MCF 10A (cell line): ENCODE results near the gene ANKRD6. TPM values are rescaled to one million over a fixed set of nuclear protein-coding genes. Genes with fewer than 3 reads are reported as not detected.

Experiments
- BruUV-seq: library from RNA; stranded (reverse); fragments of 400-500 nt; replicated peaks from 2 replicates; lab custom pipeline; 2021; lab: Mats Ljungman, UMichigan
- CTCF ChIA-PET: fragments of 300-600 bp; sonication (Branson Sonifier 250); formaldehyde crosslinking; extraction: SDS; loops from one replicate; lab custom pipeline; 2021; ENCODE audit warnings: antibody characterized with exemption, inconsistent platforms; lab: Yijun Ruan, JAX
- POLR2A ChIA-PET: fragments of 300-600, 350-650 bp; sonication (Branson Sonifier 250); formaldehyde crosslinking; extraction: SDS; loops from one replicate; lab custom pipeline; 2020; ENCODE audit warnings: antibody characterized with exemption, inconsistent platforms; lab: Yijun Ruan, JAX
- DNase-seq: peaks from one replicate; pipeline ENCODE4 v3.0.0-alpha.2; 2018; ENCODE audit not compliant: unreplicated experiment
- H3K27ac Mint-ChIP-seq: one replicate; pipeline ENCODE4 v1.8.0; 2022; ENCODE audit warnings: mild to moderate bottlenecking, low read depth, mixed read lengths; ENCODE audit not compliant: unreplicated experiment
- H3K27me3 Mint-ChIP-seq: one replicate; pipeline ENCODE4 v1.8.0; 2022; ENCODE audit warnings: mixed read lengths; ENCODE audit not compliant: insufficient read depth, unreplicated experiment
- H3K36me3 Mint-ChIP-seq: one replicate; pipeline ENCODE4 v1.8.0; 2022; ENCODE audit warnings: mild to moderate bottlenecking, moderate library complexity, mixed read lengths; ENCODE audit not compliant: insufficient read depth, unreplicated experiment
- H3K4me1 Mint-ChIP-seq: one replicate; pipeline ENCODE4 v1.8.0; 2022; ENCODE audit warnings: mixed read lengths; ENCODE audit not compliant: insufficient read depth, unreplicated experiment
- H3K4me3 Mint-ChIP-seq: one replicate; pipeline ENCODE4 v1.8.0; 2022; ENCODE audit warnings: mild to moderate bottlenecking, moderate library complexity, mixed read lengths; ENCODE audit not compliant: unreplicated experiment
- H3K9me3 Mint-ChIP-seq: one replicate; pipeline ENCODE4 v1.8.0; 2022; ENCODE audit warnings: mixed read lengths; ENCODE audit not compliant: unreplicated experiment
- CTCF ChIP-seq: fragments of 200-600 bp; IDR thresholded peaks from one replicate; pipeline ENCODE4 v1.8.0; 2022; ENCODE audit warnings: antibody characterized with exemption, mild to moderate bottlenecking; ENCODE audit not compliant: unreplicated experiment
- intact Hi-C: fragments of 100-400 bp; cut with micrococcal nuclease; formaldehyde crosslinking; loops from 2 replicates; pipeline ENCODE4 v1.14.1; 2022
- total RNA-seq: library from RNA; stranded (reverse); gene quantifications from 2 replicates; pipeline ENCODE4 v1.2.3, GENCODE V29; 2022

Gene ANKRD6
- total RNA-seq, 1 experiment from 2014 or later = 2.1 TPM

- H3K27me3 Mint-ChIP-seq = peaks cover 10% of the 10 kb centered on the region
- H3K36me3 Mint-ChIP-seq = no peaks in the 10 kb centered on the region
- intact Hi-C loops = no loop called here
- POLR2A ChIA-PET = no interaction called here
- H3K4me1 Mint-ChIP-seq = no peaks in the 10 kb centered on the region
- no peaks in the 10 kb centered on the region for H3K9me3 Mint-ChIP-seq
- CTCF ChIA-PET = interaction anchor here (0.6 kb wide), 1 partner anchor 392 kb away, joined by 3 read pairs; no protein-coding TSS in a partner anchor
- BruUV-seq = no TSS peak
- H3K27ac Mint-ChIP-seq = no peak overlapping the region
- TF ChIP-seq CTCF = no peak
- no peak overlapping the region for H3K4me3 Mint-ChIP-seq
- peak; percentile 25 for DNase-seq
Observed at GRCh38 chr6:89527634-89528033, 94.7 kb downstream of the ANKRD6 start.

- H3K9me3 Mint-ChIP-seq = no peaks in the 10 kb centered on the region
- no TSS peak for BruUV-seq
- intact Hi-C loops = no loop called here
- ChIA-PET CTCF (interaction anchor here (0.6 kb wide), 1 partner anchor 189 kb away, joined by 3 read pairs; no protein-coding TSS in a partner anchor), POLR2A (no interaction called here)
- TF ChIP-seq CTCF = no peak
- no peak for DNase-seq
- no peaks in the 10 kb centered on the region for H3K4me1 Mint-ChIP-seq
- no peak overlapping the region for H3K27ac Mint-ChIP-seq
- H3K36me3 Mint-ChIP-seq = no peaks in the 10 kb centered on the region
- no peak overlapping the region for H3K4me3 Mint-ChIP-seq
- peaks cover 22% of the 10 kb centered on the region for H3K27me3 Mint-ChIP-seq
Observed at GRCh38 chr6:89528866-89529265, 95.9 kb downstream of the ANKRD6 start.

- ChIA-PET POLR2A (no interaction called here), CTCF (no interaction called here)
- H3K27ac Mint-ChIP-seq = no peak overlapping the region
- H3K9me3 Mint-ChIP-seq = no peaks in the 10 kb centered on the region
- no peaks in the 10 kb centered on the region for H3K4me1 Mint-ChIP-seq
- BruUV-seq = no TSS peak
- H3K4me3 Mint-ChIP-seq = no peak overlapping the region
- H3K36me3 Mint-ChIP-seq = no peaks in the 10 kb centered on the region
- intact Hi-C loops = no loop called here
- no peak for TF ChIP-seq CTCF
- H3K27me3 Mint-ChIP-seq = peaks cover 44% of the 10 kb centered on the region
- DNase-seq = no peak
Observed at GRCh38 chr6:89530982-89531381, 98.0 kb downstream of the ANKRD6 start.

DNA sequence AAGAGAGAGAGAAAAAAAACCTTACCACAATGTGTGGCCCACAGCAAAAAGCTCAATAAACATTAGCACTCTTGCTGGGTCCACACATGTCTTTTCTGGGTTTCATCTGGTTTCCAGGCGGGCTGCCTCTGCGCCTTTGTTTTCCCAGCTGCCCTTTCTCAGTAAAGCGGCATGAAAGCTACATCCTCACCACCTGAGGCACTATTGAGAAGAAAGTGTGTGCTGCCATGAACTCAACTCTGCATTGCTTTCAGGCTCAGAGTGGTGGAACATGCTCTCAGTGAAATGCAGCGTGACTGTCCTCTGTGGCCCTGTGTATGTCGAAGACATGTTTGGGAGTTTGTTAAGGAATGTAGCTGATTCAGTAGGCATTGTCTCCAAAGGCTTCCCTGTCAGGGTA, 103.3 kb downstream of the ANKRD6 start:
- peaks cover 82% of the 10 kb centered on the region for H3K27me3 Mint-ChIP-seq
- no peaks in the 10 kb centered on the region for H3K4me1 Mint-ChIP-seq
- no peaks in the 10 kb centered on the region for H3K36me3 Mint-ChIP-seq
- no peaks in the 10 kb centered on the region for H3K9me3 Mint-ChIP-seq
- BruUV-seq = no TSS peak
- intact Hi-C loops = no loop called here
- no peak for DNase-seq
- H3K27ac Mint-ChIP-seq = no peak overlapping the region
- H3K4me3 Mint-ChIP-seq = no peak overlapping the region
- no peak for TF ChIP-seq CTCF
- ChIA-PET CTCF (no interaction called here), POLR2A (no interaction called here)
